HUDEP-2 (cell line): ENCODE measurements around the gene INPP5F.
"Not testable (repeated sequence)": the region's sequence is repeated elsewhere in the genome, so short reads cannot be mapped to it uniquely, and the experiment has no call there.

Source experiments
- DNase-seq, 76 experiments: peaks; one replicate each; lab custom pipeline; 2025; ENCODE audit not compliant: unreplicated experiment in 76 of 76; lab: John Stamatoyannopoulos, UW

Gene INPP5F

DNA sequence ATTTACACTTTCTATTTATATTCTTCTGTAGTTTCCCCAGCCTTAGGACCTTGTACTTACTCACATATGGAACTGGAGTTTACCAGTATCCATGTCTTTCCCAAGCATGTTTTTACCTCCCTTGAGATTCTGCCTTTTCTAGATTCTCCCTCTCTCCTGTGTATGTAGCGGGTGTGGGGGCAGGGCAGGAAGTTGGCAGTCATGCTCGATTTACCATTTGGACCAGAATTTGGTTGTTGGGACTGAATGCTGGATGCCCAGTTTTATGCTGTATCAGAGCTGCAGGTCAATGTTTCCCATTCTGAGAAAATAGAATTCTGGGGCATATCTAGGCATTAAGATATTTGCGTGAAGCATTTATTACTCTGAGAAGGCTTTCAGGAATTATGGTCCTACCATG lies 14.2 kb downstream of the INPP5F start:
- DNase-seq: no peak

DNA sequence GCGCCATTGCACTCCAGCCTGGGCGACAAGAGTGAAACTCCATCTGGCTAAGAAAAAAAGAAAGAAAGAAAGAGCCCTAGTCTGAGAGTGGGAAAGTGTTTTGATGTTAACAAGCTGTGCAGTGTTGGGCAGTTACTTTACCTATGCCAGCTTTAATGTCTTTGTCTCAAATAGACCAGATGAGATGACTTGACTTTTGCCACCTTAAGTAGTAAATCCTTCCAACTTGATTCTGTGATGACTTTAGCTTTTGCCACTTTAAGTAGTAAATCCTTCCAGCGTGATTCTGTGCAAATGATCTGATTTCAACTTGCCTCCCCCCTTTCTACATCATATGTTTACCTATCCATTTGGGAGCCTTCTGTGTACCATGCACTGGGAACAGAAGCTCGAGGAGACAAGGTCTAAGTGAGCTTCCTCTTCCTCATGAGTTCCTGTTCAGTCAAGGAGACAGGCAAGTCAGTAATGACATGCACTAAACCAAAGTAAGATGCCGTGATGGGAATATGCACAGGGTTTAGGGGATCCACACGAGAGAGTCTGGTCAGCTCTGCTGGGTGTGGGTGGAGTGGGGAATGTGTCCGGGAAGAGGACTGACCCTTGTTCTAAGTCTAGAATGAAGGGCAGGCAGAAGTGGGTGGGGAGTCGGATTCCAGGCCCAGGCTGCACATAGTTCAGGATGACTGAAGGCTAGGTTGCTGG lies 17.2 kb downstream of the INPP5F start:
- DNase-seq: no peak

DNA sequence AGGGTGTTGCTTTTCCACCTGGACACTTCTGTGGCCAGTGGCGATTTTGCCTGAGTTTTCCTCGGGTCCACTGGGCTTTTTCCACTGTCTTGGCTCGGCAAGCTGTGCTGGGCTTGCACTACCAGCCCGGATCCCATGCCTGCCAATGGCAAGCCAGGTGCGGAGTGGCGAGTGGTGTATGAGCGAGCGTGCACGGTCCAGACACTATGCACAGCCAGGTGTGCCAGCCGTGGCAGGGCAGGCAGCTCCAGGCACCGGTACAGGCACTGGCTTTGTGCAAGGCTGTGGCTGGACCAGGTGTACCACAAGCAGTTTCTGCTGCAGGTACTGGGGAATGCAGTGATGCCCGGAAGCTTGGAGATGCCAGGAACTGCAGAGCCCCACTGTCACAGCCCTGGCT lies 22.1 kb downstream of the INPP5F start:
- DNase-seq: no peak

DNA sequence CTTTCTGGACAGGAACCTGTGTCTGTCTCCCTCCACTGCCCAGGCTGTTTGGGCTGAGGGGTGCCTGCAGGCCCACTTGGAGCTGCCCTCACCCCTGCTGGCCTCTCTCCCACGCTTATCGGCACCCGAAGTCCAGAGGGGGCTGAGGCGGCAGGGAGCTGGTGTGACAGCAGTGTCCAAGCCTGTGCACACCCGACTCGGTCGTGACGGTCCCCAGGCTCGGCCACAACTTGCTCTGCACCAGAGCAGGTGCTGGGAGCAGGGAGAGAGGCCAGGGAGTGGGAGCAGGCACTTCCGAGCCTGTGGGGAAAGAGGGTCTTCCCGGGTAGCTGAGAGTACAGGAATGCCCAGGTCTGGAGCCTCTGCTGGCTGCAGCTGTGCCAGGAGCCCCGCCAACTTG lies 23.0 kb downstream of the INPP5F start:
- no peak for DNase-seq

DNA sequence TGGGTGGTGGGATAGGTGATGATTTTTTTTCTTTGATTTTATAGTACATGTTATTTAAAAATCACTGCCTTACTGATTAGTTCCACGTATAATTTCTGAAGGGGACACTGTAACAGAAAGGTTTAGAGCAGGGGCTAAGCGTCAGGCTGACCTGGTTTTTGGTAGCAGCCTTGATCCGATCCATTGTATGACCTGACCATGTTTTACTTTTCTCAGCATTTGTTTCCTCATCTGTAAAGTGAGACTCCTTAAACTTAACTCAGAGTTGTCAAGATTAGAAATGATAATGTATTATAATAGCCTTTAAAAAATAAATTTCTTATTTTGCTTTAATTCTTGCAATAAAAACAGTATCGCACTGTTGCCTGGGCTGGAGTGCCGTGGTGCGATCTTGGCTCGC lies 23.6 kb downstream of the INPP5F start:
- no peak for DNase-seq

DNA sequence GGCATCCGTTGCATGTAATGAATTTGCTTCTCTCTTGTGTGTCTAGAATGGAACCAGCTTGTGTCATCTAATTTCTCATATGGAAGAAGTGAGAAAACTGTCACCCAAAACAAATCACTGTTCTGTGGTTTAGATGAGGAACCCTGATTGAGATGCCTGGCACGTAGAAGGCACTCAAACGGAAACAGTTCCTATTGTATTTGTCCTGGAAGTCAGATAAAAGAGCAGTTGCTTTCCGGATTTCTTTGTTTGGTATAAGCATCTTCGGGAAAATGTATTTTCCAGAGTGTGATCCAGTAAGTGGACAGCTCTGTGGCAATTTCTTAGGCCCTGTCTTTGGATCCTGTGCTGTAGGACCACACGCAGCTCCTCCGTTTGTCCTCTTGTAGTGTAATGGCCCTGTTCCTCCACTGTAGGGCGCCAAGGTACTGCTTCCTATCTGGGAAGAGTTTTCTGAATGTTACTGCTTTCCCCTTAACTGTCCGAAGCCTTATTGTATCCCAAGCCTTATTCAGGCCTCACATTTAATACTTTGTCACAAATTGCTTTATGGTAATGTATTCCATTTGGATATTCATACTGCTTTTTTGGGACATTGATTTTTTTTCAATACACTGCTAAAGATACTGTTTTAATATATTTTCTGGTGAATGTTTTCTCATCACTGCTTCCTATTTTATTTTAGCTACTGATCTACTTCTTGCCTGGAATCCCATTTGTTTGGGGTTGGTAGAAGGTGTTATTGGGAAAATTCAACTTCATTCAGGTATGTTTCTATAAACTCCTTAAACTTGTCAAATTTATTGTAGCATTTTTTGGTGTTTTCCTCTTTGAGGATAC lies 24.8 kb downstream of the INPP5F start:
- peak in 62 of 76 experiments; percentile 6 to 78 (median 46) for DNase-seq

DNA sequence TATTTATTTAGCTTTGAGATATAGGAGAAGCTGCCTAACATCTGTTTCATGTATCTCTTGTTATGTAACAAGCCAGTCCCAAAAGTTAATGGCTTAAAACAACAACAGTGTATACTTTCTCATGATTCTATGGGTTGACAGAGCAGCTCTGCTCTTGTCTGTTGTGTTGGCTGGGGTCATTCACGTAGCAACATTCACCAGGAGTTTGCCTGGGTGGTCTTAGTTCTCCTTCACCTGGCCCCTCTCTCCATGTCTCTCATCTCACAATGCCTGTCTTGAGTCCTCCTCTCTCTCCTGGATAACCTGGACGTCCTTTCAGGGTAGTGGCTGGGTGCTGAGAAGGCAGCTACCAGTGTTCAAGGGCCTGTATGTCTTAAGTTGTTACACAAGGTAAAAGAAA lies 27.5 kb downstream of the INPP5F start:
- DNase-seq: no peak

DNA sequence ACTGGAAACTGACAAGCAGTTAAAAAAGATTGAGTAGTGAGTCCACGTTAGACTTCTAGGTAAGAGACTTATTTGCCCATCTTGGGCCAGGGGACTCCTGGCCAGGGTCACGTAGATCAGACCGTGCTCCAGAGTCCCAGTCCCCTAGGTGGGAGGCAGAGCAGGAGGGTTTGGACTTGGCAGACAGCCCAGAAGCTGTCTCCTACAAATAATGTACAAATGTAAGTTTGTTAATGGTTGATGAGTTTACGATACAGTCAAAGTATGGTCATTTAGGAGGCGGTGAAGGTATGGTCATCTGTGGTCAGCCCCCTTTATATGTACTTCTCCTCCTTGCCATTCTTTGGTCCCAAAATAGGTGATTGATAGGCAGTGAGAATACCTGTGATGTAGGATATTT lies 28.2 kb downstream of the INPP5F start:
- peak in 1 of 76 experiments; percentile 5 for DNase-seq

DNA sequence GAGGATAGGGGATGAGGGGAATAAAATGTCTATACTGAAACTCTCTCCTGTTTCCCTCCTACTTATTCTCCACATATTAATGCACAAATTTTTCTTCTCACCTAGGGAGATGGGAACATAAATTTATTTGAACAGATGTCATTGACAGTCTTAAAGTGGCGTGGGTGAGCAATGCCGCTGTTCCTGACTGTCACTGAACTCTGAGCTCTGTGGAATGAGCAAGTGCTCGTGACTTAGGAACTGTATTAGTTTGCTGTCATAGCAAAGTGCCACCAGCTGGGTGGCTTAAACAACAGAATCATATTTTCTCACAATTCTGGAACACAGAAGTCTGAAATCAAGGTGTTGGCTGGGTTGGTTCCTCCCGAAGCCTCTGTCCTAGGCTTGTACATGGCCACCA lies 29.1 kb downstream of the INPP5F start:
- DNase-seq: no peak

DNA sequence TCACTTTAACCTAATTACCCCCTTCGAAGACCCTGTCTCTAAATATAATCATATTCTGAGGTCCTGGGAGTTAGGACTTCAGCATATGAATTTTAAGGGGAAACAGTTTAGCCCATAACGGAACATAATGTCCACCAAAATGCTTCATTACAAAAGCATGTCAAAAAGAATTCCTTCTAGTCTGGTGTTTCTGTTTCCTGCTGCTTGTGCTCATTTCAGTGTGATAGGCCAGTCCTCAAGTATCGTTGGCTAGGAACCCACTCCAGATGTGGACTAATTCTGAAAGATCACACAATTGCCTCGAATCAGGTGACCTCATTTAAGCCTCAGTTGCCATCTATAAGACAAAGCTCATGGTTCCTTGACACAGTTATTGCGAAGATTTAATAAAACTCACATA lies 29.6 kb downstream of the INPP5F start:
- no peak for DNase-seq

DNA sequence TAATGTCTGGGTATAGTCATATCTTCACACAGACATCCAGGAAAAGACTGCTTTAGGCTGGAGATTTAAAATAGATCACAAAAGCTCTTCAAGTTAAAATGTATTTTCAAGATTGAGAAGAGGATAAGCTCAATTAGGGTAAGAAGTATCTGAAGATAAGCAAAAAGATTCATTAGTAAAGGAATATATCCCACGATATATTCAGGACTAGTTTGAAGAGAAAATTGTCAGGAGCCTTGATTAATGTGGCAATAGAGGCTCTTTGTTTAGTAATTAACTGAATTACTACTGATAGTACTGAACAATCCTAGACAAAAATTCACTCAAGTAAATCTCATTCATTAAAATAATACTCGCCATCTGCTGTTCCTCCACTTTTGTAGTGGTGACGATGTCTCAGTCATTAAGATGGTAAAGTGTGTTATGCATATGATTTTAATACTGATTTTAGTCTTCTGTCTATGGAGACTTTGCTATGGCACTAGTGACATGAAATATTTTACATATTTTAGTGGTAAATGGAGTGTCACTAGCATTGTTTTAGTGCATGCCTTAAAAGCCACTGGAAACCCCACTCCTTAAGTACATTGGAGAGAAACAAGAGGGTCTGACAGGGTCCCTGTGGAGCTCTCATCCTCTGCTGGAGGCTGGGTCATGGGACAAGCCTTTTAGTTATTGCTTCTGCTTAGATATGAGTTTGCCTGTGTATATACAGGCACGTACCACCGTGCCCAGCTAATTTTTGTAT lies 32.8 kb downstream of the INPP5F start:
- DNase-seq: no peak

DNA sequence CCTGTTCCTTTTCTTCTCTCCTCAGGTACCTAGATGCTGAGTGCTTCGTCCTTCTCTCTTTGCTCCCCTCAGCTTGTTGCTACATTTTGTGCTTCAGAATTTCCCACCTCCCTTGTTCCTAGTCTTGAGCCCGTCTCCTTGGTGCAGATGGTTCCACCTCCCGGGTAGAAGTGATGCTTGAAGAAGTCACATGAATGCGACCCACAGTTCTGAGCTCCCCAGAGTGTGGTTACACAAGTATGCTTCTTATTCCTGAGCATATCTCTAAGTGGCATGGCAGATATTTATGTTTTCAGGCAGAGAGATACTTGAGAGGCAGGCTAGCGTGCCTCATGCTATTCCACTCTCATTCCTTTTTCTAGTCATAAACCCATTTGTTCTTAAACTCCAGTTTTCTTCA lies 34.0 kb downstream of the INPP5F start:
- DNase-seq: no peak

DNA sequence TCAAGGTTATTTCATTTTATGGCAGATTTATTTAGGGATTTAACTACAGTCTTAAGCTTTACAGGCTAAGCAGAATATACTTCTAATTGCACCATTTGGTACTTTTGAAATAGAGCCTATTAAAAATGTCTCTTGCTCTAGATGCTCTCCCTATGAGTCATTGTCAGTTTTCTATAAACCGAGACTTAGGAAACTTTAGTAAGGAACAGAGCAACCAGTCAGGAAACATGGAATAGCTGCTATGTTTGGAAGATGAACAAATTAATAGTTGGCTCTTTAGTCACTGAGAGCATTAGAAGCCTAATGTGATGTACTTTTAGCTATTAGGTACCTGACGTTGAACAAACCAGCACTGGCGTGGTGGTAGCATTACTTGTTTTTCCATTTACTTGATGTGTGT lies 35.3 kb downstream of the INPP5F start:
- no peak for DNase-seq

DNA sequence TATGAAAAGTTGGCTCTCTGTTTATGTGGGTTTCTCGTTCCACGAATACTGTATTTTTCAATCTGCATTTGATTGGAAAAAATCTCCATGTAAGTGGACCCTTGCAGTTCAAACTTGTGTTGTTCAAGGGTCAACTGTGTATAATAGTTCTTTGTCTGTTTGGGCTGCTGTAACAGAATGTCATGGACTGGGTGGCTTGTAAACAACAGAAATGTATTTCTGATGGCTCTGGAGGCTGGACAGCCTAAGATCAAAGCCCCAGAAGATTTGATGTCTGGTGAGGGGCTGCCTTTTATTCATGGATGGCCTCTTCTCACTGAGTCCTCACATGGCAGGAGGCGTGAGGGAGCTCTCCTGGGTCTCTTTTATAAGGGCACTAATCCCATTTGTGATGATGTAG lies 36.2 kb downstream of the INPP5F start:
- DNase-seq: no peak

DNA sequence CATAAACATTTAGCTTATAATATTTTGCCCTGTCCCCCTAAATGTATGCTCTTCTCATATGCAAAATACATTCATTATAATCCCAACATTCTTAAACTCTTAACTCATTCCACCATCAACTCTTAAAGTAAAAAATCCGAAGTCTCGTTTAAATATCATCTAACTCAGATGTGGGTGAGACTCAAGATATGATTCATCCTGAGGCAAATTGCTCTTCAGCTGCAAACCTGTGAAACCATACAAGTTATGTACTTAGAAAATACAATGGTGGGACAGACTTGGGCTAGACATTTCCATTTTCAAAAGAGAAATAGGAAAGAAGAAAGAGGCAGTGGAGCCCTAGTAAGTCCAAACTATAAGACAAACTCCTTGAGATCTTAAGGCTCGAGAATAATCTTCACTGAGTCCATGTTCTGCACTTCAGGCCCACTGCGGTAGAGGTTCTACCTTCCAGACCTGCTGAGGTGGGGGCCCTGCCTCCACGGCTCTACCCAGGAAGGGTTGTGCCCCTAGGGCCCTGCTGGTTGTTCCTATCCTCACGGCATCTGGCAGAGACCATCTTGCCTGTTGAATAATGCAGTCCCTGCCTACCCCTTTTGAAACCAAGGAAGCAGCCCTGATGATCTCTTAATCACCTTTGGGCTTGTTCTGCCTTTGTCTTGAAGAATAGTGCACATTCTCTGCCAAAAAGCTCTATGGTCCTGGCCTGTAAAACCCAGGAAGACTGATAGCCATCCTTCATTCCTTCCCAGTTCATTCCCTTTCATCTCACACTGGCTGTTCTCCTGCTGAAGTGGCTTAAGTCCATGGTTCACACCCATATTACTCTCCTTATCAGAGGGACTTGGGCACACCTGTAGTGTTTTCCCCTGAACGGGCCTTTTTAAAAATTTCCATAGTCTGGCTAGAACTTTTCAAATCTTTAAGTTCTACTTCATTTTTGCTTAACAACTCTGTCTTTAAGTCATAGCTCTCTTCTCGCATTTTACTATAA lies 37.3 kb downstream of the INPP5F start:
- DNase-seq: no peak

DNA sequence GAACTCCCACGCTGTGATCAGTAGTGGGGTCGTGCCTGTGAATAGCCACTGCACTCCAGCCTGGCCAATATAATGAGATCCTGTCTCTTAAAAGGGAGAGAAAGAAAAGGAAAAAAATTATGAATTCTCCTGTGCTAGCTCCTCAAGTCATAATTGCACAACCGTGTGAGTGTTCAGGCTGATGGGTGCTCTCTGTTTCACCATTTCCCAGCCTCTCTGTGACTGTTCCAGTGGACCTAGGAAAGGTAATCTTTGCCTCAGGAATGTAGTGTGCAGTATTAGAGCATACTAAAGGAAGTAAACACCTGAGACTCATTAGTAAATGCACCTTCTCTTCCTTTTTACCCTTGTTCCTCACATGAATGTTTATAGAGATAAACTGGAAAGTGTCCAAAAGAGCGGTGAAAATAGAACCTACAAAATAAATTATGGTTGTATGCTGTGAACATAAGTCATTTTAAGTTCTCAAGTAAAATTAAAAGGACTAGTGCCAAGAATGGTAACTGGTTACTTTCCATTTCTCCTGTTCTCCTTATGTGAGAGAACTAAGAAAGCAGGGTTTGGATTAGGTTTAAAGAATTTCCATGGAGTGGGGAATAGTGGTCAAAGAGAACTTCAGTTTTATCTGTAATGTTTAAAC lies 42.7 kb downstream of the INPP5F start:
- no peak for DNase-seq

DNA sequence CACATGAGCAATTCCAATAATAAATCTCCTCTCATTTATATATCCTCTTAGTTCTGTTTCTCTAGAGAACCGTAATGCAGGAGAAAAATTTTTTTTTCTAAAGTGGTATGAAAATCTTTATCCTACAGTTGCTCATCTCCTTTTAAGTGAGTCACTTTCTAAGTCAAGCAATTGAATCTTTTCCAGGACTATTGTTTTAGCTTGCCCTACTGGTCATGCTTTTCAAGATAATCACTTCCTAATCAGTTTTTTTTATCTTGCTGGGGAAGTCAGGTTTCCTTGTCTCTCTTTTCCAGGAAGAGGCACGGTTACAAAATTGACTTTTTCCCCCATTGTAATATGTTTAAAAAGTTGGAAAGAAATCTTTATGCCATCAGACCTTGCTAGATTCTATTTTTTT lies 44.0 kb downstream of the INPP5F start:
- peak in 15 of 76 experiments; percentile 3 to 62 (median 31) for DNase-seq

DNA sequence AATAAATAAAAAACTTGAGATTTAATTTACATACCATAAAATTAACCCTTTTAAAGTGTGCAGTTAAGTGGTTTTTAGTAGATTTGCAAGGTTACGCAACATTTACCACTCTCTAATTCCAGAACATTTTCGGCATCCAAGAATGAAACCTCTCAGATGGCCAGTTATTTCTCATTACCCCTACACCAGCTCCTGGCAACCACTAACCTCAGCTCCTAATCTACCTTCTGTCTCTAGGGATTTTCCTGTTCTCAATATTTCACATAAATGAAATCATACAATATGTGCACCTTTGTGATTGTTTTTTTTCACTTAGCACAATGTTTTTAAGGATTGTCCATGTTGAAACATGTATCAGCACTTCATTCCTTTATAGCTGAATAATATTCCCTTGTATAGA lies 45.1 kb downstream of the INPP5F start:
- DNase-seq: no peak

DNA sequence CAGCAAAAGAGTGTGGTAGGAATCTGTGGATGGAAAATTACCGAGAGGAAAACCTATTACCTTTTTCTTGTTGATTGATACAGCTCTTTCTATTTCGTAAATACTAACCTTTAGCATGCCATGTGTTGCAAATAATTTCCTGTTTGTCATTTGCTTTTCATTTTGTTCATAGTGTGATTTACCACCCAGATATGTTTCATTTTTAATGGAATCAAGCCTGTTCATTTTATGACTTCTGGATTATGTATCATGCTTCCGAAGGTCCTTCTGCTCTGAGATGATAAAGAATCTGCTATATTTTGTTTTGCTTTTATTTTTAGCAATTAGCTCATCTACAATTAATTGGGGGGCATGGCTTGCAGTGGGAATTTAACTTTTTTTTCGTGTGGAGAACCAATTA lies 46.5 kb downstream of the INPP5F start:
- no peak for DNase-seq

DNA sequence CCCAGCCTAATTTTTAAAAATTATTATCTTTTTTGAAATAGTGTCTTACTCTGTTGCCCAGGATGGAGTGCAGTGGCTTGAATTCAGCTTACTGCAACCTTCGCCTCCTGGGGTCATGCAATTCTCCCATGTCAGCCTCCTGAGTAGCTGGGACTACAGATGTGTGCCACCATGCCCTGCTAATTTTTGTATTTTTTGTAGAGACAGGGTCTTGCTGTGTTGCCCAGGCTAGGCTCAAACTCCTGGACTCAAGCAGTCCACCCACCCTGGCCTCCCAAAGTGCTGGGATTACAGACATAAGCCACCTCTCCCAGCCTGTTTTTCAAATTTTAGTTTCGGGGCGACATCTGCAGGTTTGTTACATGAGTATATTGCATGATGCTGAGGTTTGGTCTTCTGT lies 47.2 kb downstream of the INPP5F start:
- not testable (repeated sequence) for DNase-seq
